ENCODE measurements around the gene LIF.

- TF ChIP-seq POLR2AphosphoS5 (IDR thresholded peaks at IDR 0.05; ENCODE audit: low read depth, low read length) = no peak
- no peak for TF ChIP-seq CTCF (IDR thresholded peaks at IDR 0.05)
- TF ChIP-seq REST (IDR thresholded peaks at IDR 0.05; ENCODE audit: insufficient read depth in 1 of 2, low read depth in 2 of 2, low read length in 1 of 2) = no peak
These were observed 14.6 kb upstream of the LIF start for GRCh38 chr22:30261134-30261533.

Data from Panc1 (cell line).